NB4 (cell line): ENCODE measurements around the gene AP2A2.

Experiments
- CTCF ChIP-seq: IDR thresholded peaks from one replicate; pipeline ENCODE4 v1.5.1; 2012; ENCODE audit warnings: low read depth, low read length
- MYC ChIP-seq: IDR thresholded peaks from 2 replicates; pipeline ENCODE4 v1.6.1; 2011; ENCODE audit warnings: low read depth, low read length
- POLR2A ChIP-seq: IDR thresholded peaks from 2 replicates; pipeline ENCODE4 v1.6.1; 2011; ENCODE audit warnings: mild to moderate bottlenecking; ENCODE audit not compliant: insufficient read length; ENCODE audit errors: extremely low read depth
- TF ChIP-seq, protein P1 (sequence below): IDR thresholded peaks from 2 replicates; pipeline ENCODE4 v1.6.1; 2011; ENCODE audit warnings: low read depth, low read length

- TF ChIP-seq CTCF: no peak
- TF ChIP-seq, protein P1, sequence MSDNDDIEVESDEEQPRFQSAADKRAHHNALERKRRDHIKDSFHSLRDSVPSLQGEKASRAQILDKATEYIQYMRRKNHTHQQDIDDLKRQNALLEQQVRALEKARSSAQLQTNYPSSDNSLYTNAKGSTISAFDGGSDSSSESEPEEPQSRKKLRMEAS: no peak
- TF ChIP-seq POLR2A: no peak
- no peak for TF ChIP-seq MYC
These were observed 100.4 kb downstream of the AP2A2 start for GRCh38 chr11:1026163-1026450.
